Endodermal cell (in vitro differentiated cells): ENCODE data around the gene LCN15. TPM values are rescaled to one million over a fixed set of nuclear protein-coding genes. Genes with fewer than 3 reads are reported as not detected.

Source experiments
- DNase-seq: peaks from one replicate; pipeline ENCODE4 v3.0.0-alpha.2; 2017
- H3K27ac ChIP-seq: 2 replicates; pipeline ENCODE4 v1.5.1; 2013; ENCODE audit warnings: mild to moderate bottlenecking, low read depth, low read length, moderate library complexity
- H3K27me3 ChIP-seq: 2 replicates; pipeline ENCODE4 v1.6.1; 2013; ENCODE audit warnings: mild to moderate bottlenecking, low read length, moderate library complexity; ENCODE audit not compliant: insufficient read depth, control insufficient read depth, poor library complexity, severe bottlenecking
- H3K36me3 ChIP-seq: 2 replicates; pipeline ENCODE4 v1.7.0; 2013; ENCODE audit warnings: mild to moderate bottlenecking, low read length, moderate library complexity; ENCODE audit not compliant: control insufficient read depth, insufficient read depth
- H3K4me1 ChIP-seq: one replicate; pipeline ENCODE4 v1.7.0; 2013; ENCODE audit warnings: low read length; ENCODE audit not compliant: control insufficient read depth, insufficient read depth
- H3K4me3 ChIP-seq: 2 replicates; pipeline ENCODE4 v1.5.1; 2013; ENCODE audit warnings: mild to moderate bottlenecking, low read length, moderate library complexity
- H3K9ac ChIP-seq: 2 replicates; pipeline ENCODE4 v1.6.1; 2013; ENCODE audit warnings: mild to moderate bottlenecking, low read length, moderate library complexity; ENCODE audit not compliant: poor library complexity, severe bottlenecking; ENCODE audit errors: extremely low read depth
- H3K9me3 ChIP-seq: 2 replicates; pipeline ENCODE4 v1.6.1; 2013; ENCODE audit warnings: mild to moderate bottlenecking, low read length, moderate library complexity; ENCODE audit not compliant: control insufficient read depth
- H3K27ac Mint-ChIP-seq: 2 replicates; pipeline ENCODE4 v1.8.0; 2020; ENCODE audit warnings: mixed read lengths
- H3K27me3 Mint-ChIP-seq: 2 replicates; pipeline ENCODE4 v1.8.0; 2021; ENCODE audit warnings: mild to moderate bottlenecking, mixed read lengths; ENCODE audit not compliant: insufficient read depth
- H3K36me3 Mint-ChIP-seq: 2 replicates; pipeline ENCODE4 v1.8.0; 2020; ENCODE audit warnings: low read depth, mixed read lengths
- H3K4me1 Mint-ChIP-seq: 2 replicates; pipeline ENCODE4 v1.8.0; 2020; ENCODE audit warnings: mixed read lengths
- H3K4me3 Mint-ChIP-seq: 2 replicates; pipeline ENCODE4 v1.8.0; 2020; ENCODE audit warnings: mild to moderate bottlenecking, moderate library complexity, mixed read lengths
- H3K9me3 Mint-ChIP-seq: 2 replicates; pipeline ENCODE4 v1.8.0; 2020; ENCODE audit warnings: mild to moderate bottlenecking, mixed read lengths
- CTCF ChIP-seq: fragments of 200-600 bp; sonication (generic); conservative IDR thresholded peaks from 2 replicates; pipeline ENCODE4 v1.5.0; 2021; ENCODE audit warnings: antibody characterized with exemption, mild to moderate bottlenecking
- WGBS, 2 experiments: methylation state at CpG; one replicate each; pipeline versions ENCODE4 v1.1.5 to v1.1.7; 2013; ENCODE audit warnings: missing lambda C conversion rate in 2 of 2, mixed read lengths in 1 of 2; ENCODE audit not compliant: insufficient coverage in 1 of 2, insufficient read length in 1 of 2; 5-methylcytosine and 5-hydroxymethylcytosine counted together
- total RNA-seq, 2 donors: library from RNA; stranded (reverse); fragmentation: NEBNext Ultra II Directional in 1 of 2; extraction: Animal tissue kit (Norgen Biotek cat#: 25700) in 1 of 2; gene quantifications; 2 replicates in 1 of 2; 3 replicates in 1 of 2; pipeline ENCODE4 v1.2.1, GENCODE V29; 2021

Gene LCN15
- total RNA-seq, 2 donors from 2014 or later = 0.51 to 1.2 TPM

- no peaks in the 10 kb centered on the region for H3K36me3 Mint-ChIP-seq
Observed at GRCh38 chr9:136784249-136784996, 20.1 kb upstream of the LCN15 start.

GRCh38 chr9:136782452-136782851 is 18.1 kb upstream of the LCN15 start:
- Histone ChIP-seq H3K9me3 (no peaks in the 10 kb centered on the region), H3K9ac (no peak overlapping the region), H3K36me3 (no peaks in the 10 kb centered on the region), H3K4me1 (peaks cover 8% of the 10 kb centered on the region), H3K4me3 (no peak overlapping the region), H3K27me3 (peaks cover 9% of the 10 kb centered on the region), H3K27ac (no peak overlapping the region)
- TF ChIP-seq CTCF = no peak
- peaks cover 27% of the 10 kb centered on the region for H3K27me3 Mint-ChIP-seq
- no peaks in the 10 kb centered on the region for H3K36me3 Mint-ChIP-seq
- peaks cover 25% of the 10 kb centered on the region for H3K4me1 Mint-ChIP-seq
- H3K27ac Mint-ChIP-seq = no peak overlapping the region
- H3K9me3 Mint-ChIP-seq = peaks cover 9% of the 10 kb centered on the region
- H3K4me3 Mint-ChIP-seq = no peak overlapping the region
- 93 to 99% methylated on average over 3 of the region's 3 CpGs for WGBS, 2 experiments
- DNase-seq = no peak

More at GRCh38 chr9:136784249-136784996, 20.1 kb upstream of the LCN15 start:
- H3K9me3 Mint-ChIP-seq = no peaks in the 10 kb centered on the region
- 66 to 78% methylated on average over 8 to 9 of the region's 9 CpGs for WGBS, 2 experiments
- DNase-seq = no peak
- peaks cover 42% of the 10 kb centered on the region for H3K4me1 Mint-ChIP-seq
- H3K27me3 ChIP-seq = no peaks in the 10 kb centered on the region
- peaks cover 11% of the 10 kb centered on the region for H3K4me1 ChIP-seq
- H3K9ac ChIP-seq = no peak overlapping the region
- peaks cover 8% of the 10 kb centered on the region for H3K27me3 Mint-ChIP-seq
- no peaks in the 10 kb centered on the region for H3K9me3 ChIP-seq
- H3K27ac Mint-ChIP-seq = no peak overlapping the region
- H3K4me3 ChIP-seq = no peak overlapping the region
- peak; percentile 67 for TF ChIP-seq CTCF
- H3K4me3 Mint-ChIP-seq = no peak overlapping the region
- H3K36me3 ChIP-seq = no peaks in the 10 kb centered on the region
- H3K27ac ChIP-seq = no peak overlapping the region

- Histone ChIP-seq H3K9ac (no peak overlapping the region), H3K27ac (no peak overlapping the region), H3K27me3 (peaks cover 9% of the 10 kb centered on the region), H3K36me3 (no peaks in the 10 kb centered on the region), H3K9me3 (peaks cover under 1% of the 10 kb centered on the region), H3K4me3 (no peak overlapping the region), H3K4me1 (peaks cover 6% of the 10 kb centered on the region)
- Mint-ChIP-seq H3K36me3 (no peaks in the 10 kb centered on the region), H3K27me3 (peaks cover 41% of the 10 kb centered on the region), H3K4me1 (peaks cover 24% of the 10 kb centered on the region), H3K4me3 (no peak overlapping the region), H3K27ac (no peak overlapping the region), H3K9me3 (peaks cover 9% of the 10 kb centered on the region)
- WGBS, 2 experiments = 77% methylated on average over 5 of the region's 5 CpGs
- DNase-seq = no peak
- TF ChIP-seq CTCF = peak; percentile 59
Observed at GRCh38 chr9:136779808-136780207, 15.5 kb upstream of the LCN15 start.
